H9 (cell line): ENCODE measurements around the gene NFRKB. TPM values are rescaled to one million over a fixed set of nuclear protein-coding genes. Genes with fewer than 3 reads are reported as not detected.
"Not testable (repeated sequence)": the region's sequence is repeated elsewhere in the genome, so short reads cannot be mapped to it uniquely, and the experiment has no call there.

Source experiments
- DNase-seq: peaks from one replicate; pipeline ENCODE4 v3.0.0-alpha.2; 2017
- H2AFZ ChIP-seq: one replicate; pipeline ENCODE4 v1.6.1; 2013; ENCODE audit warnings: mild to moderate bottlenecking, low read length, control low read depth, moderate library complexity
- H2AK5ac ChIP-seq: 2 replicates; pipeline ENCODE4 v1.6.1; 2013; ENCODE audit warnings: low read length, control low read depth, mixed read lengths; ENCODE audit not compliant: insufficient read length
- H2BK120ac ChIP-seq: one replicate; pipeline ENCODE4 v1.6.1; 2013; ENCODE audit warnings: low read depth, mild to moderate bottlenecking, low read length, control low read depth, inconsistent platforms; ENCODE audit not compliant: poor library complexity, severe bottlenecking
- H2BK12ac ChIP-seq: 2 replicates; pipeline ENCODE4 v1.6.1; 2013; ENCODE audit warnings: low read length, control low read depth, mixed read lengths, low read depth; ENCODE audit not compliant: insufficient read length
- H2BK15ac ChIP-seq: 2 replicates; pipeline ENCODE4 v1.6.1; 2013; ENCODE audit warnings: low read depth, low read length, control low read depth
- H2BK20ac ChIP-seq: one replicate; pipeline ENCODE4 v1.6.1; 2013; ENCODE audit warnings: low read depth, mild to moderate bottlenecking, low read length, control low read depth, inconsistent platforms; ENCODE audit not compliant: poor library complexity, severe bottlenecking
- H2BK5ac ChIP-seq: 2 replicates; pipeline ENCODE4 v1.6.1; 2013; ENCODE audit warnings: low read length, control low read depth, mixed read lengths; ENCODE audit not compliant: insufficient read length
- H3K14ac ChIP-seq: 2 replicates; pipeline ENCODE4 v1.6.1; 2013; ENCODE audit warnings: low read length, control low read depth; ENCODE audit not compliant: insufficient read depth
- H3K18ac ChIP-seq: 2 replicates; pipeline ENCODE4 v1.6.1; 2013; ENCODE audit warnings: low read depth, mild to moderate bottlenecking, mixed read lengths, low read length, control low read depth; ENCODE audit not compliant: insufficient read length
- H3K23ac ChIP-seq: 2 replicates; pipeline ENCODE4 v1.6.1; 2013; ENCODE audit warnings: low read length, control low read depth, mixed read lengths, low read depth; ENCODE audit not compliant: insufficient read length
- H3K23me2 ChIP-seq: 2 replicates; pipeline ENCODE4 v1.6.1; 2013; ENCODE audit warnings: low read depth, mild to moderate bottlenecking, mixed read lengths, low read length, control low read depth; ENCODE audit not compliant: insufficient read length, poor library complexity, severe bottlenecking
- H3K27ac ChIP-seq: 2 replicates; pipeline ENCODE4 v1.5.1; 2013; ENCODE audit warnings: low read length, control low read depth, mixed read lengths, low read depth; ENCODE audit not compliant: insufficient read length
- H3K27me3 ChIP-seq: 2 replicates; pipeline ENCODE4 v1.6.1; 2013; ENCODE audit warnings: low read length, control low read depth, inconsistent platforms; ENCODE audit not compliant: insufficient read depth
- H3K4ac ChIP-seq: 2 replicates; pipeline ENCODE4 v1.6.1; 2013; ENCODE audit warnings: low read depth, mild to moderate bottlenecking, control low read depth, inconsistent platforms, low read length, moderate library complexity
- H3K4me1 ChIP-seq: 2 replicates; pipeline ENCODE4 v1.6.1; 2013; ENCODE audit warnings: low read length, control low read depth, inconsistent platforms; ENCODE audit not compliant: insufficient read depth
- H3K4me2 ChIP-seq: 2 replicates; pipeline ENCODE4 v1.6.1; 2013; ENCODE audit warnings: low read length, control low read depth, mixed read lengths; ENCODE audit not compliant: insufficient read length, insufficient read depth
- H3K56ac ChIP-seq: 2 replicates; pipeline ENCODE4 v1.6.1; 2013; ENCODE audit warnings: low read depth, mild to moderate bottlenecking, mixed read lengths, low read length, control low read depth; ENCODE audit not compliant: insufficient read length
- H3K79me1 ChIP-seq: 2 replicates; pipeline ENCODE4 v1.6.1; 2013; ENCODE audit warnings: low read depth, mild to moderate bottlenecking, moderate library complexity, low read length, control low read depth, inconsistent platforms; ENCODE audit not compliant: insufficient read depth, poor library complexity, severe bottlenecking
- H3K79me2 ChIP-seq: 2 replicates; pipeline ENCODE4 v1.6.1; 2013; ENCODE audit warnings: low read length, control low read depth, inconsistent platforms; ENCODE audit not compliant: insufficient read depth
- H3K9ac ChIP-seq: 2 replicates; pipeline ENCODE4 v1.6.1; 2013; ENCODE audit warnings: low read length, control low read depth, mixed read lengths; ENCODE audit not compliant: insufficient read length; ENCODE audit errors: extremely low read depth
- H3K9me3 ChIP-seq: one replicate; pipeline ENCODE4 v1.6.1; 2013; ENCODE audit warnings: low read depth, low read length, inconsistent platforms; ENCODE audit not compliant: control insufficient read depth
- H3T11ph ChIP-seq: one replicate; pipeline ENCODE4 v1.6.1; 2013; ENCODE audit warnings: mild to moderate bottlenecking, low read length, control low read depth, inconsistent platforms
- H4K20me1 ChIP-seq: one replicate; pipeline ENCODE4 v1.6.1; 2013; ENCODE audit not compliant: control insufficient read depth, insufficient read length, insufficient read depth
- H4K5ac ChIP-seq: 2 replicates; pipeline ENCODE4 v1.6.1; 2013; ENCODE audit warnings: low read depth, mild to moderate bottlenecking, mixed read lengths, low read length, control low read depth; ENCODE audit not compliant: insufficient read length
- H4K8ac ChIP-seq: replicated peaks from 2 replicates; pipeline ENCODE4 v1.6.1; 2013; ENCODE audit warnings: low read length, control low read depth, mixed read lengths, low read depth; ENCODE audit not compliant: insufficient read length
- H4K91ac ChIP-seq: 2 replicates; pipeline ENCODE4 v1.6.1; 2013; ENCODE audit warnings: low read depth, mild to moderate bottlenecking, moderate library complexity, mixed read lengths, low read length, control low read depth; ENCODE audit not compliant: insufficient read length
- H3K27ac Mint-ChIP-seq, 3 experiments: 2 replicates in 2 of 3; 3 replicates in 1 of 3; pipeline ENCODE4 v1.8.0; 2020 to 2021; ENCODE audit warnings: mixed read lengths in 3 of 3, mild to moderate bottlenecking in 1 of 3, moderate library complexity in 1 of 3
- H3K27me3 Mint-ChIP-seq: 2 replicates; pipeline ENCODE4 v1.8.0; 2021; ENCODE audit warnings: low read depth, mild to moderate bottlenecking, moderate library complexity, mixed read lengths
- H3K36me3 Mint-ChIP-seq, 3 experiments: 2 replicates in 2 of 3; 3 replicates in 1 of 3; pipeline ENCODE4 v1.8.0; 2020 to 2021; ENCODE audit warnings: low read depth in 3 of 3, mixed read lengths in 3 of 3; ENCODE audit not compliant: insufficient read depth in 1 of 3
- H3K4me1 Mint-ChIP-seq, 2 experiments: 2 replicates each; pipeline ENCODE4 v1.8.0; 2020; ENCODE audit warnings: mixed read lengths in 2 of 2
- H3K4me3 Mint-ChIP-seq, 2 experiments: 2 replicates in 1 of 2; 3 replicates in 1 of 2; pipeline ENCODE4 v1.8.0; 2020 to 2021; ENCODE audit warnings: mild to moderate bottlenecking in 2 of 2, mixed read lengths in 2 of 2, moderate library complexity in 1 of 2
- H3K9me3 Mint-ChIP-seq, 2 experiments: 2 replicates in 1 of 2; 3 replicates in 1 of 2; pipeline ENCODE4 v1.8.0; 2020; ENCODE audit warnings: mild to moderate bottlenecking in 2 of 2, mixed read lengths in 2 of 2, moderate library complexity in 1 of 2
- CTCF ChIP-seq: fragments of 200-600 bp; sonication (generic); conservative IDR thresholded peaks from 3 replicates; pipeline ENCODE4 v1.8.0; 2021; ENCODE audit warnings: antibody characterized with exemption, mild to moderate bottlenecking
- WGBS: extraction: QIAGEN DNeasy Blood & Tissue Kit; methylation state at CpG from one replicate; pipeline ENCODE4 v1.1.7; 2013; ENCODE audit warnings: missing lambda C conversion rate, low lambda C conversion rate, mixed read lengths; ENCODE audit not compliant: insufficient read length; ENCODE audit errors: extremely low coverage; 5-methylcytosine and 5-hydroxymethylcytosine counted together
- total RNA-seq: library from RNA; stranded (reverse); gene quantifications from 2 replicates; pipeline ENCODE4 v1.2.1, GENCODE V29; 2021

Gene NFRKB
- total RNA-seq, 1 experiment from 2014 or later: 41.0 TPM

DNA sequence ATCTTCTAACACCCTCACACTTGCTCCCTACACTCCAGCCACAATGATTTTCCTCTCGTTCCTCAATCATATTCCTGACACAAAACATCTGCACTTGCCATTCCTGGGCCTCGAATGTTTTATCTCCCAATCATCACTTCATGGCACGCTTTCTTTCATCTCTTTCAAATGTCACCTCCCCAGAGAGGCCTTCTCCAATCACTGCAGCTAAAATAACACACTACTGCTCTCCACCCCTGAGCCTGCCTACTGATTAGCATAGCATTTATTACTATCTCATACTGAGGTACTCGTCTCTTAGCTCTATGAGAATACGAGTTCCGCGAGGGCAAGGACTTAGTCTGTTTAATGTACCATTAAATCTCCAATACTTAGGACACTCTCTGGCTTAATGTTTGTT, 23.5 kb downstream of the NFRKB start:
- peaks cover 55 to 95% (median 89%) of the 10 kb centered on the region in 3 experiments for H3K36me3 Mint-ChIP-seq
- no CpG with 5 or more reads among the region's 7 CpGs for WGBS

DNA sequence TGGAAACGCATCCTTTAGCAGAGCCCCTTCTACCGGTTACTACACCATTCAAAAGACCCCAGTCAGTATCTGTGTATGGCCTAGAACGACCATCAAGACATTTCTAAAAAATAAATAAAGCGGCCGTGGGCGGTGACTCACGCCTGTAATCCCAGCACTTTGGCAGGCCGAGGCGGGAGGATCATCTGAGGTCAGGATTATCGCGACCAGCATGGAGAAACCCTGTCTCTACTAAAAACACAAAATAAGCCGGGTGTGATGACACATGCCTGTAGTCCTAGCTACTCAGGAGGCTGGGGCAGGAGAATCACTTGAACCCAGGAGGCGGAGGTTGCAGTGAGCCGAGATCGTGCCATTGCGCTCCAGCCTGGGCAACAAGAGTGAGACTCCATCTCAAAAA, 26.8 kb downstream of the NFRKB start:
- H3K18ac ChIP-seq, H2AFZ ChIP-seq, H3K9me3 ChIP-seq, H3K79me2 ChIP-seq, H4K20me1 ChIP-seq, H3K9me3 Mint-ChIP-seq, H3T11ph ChIP-seq, H3K4me3 Mint-ChIP-seq, H4K5ac ChIP-seq, H3K79me1 ChIP-seq, H3K9ac ChIP-seq, H3K27me3 Mint-ChIP-seq, H4K8ac ChIP-seq, H3K23me2 ChIP-seq, H2BK20ac ChIP-seq, H3K4me1 Mint-ChIP-seq, H3K27me3 ChIP-seq, H3K27ac Mint-ChIP-seq, H3K4me2 ChIP-seq, H2BK15ac ChIP-seq, H3K4me1 ChIP-seq, H3K23ac ChIP-seq, H2BK5ac ChIP-seq, H4K91ac ChIP-seq, H2BK120ac ChIP-seq, H2BK12ac ChIP-seq, H3K56ac ChIP-seq, H3K4ac ChIP-seq, H2AK5ac ChIP-seq, H3K14ac ChIP-seq, H3K27ac ChIP-seq, DNase-seq: not testable (repeated sequence)
- whole genome bisulfite sequencing: no CpG with 5 or more reads among the region's 16 CpGs
- peaks cover 64 to 96% (median 92%) of the 10 kb centered on the region in 3 experiments for H3K36me3 Mint-ChIP-seq

More for the DNA sequence above, 23.5 kb downstream of the NFRKB start:
- no peaks in the 10 kb centered on the region for H3K79me2 ChIP-seq
- H3K9me3 ChIP-seq: no peaks in the 10 kb centered on the region
- H3K4ac ChIP-seq: no peak overlapping the region
- H3K23ac ChIP-seq: no peak overlapping the region
- no peak overlapping the region for H2BK5ac ChIP-seq
- H2BK120ac ChIP-seq: no peak overlapping the region
- H4K91ac ChIP-seq: no peak overlapping the region
- no peak overlapping the region for H3T11ph ChIP-seq
- H4K5ac ChIP-seq: no peak overlapping the region
- no peak overlapping the region for H4K8ac ChIP-seq
- Mint-ChIP-seq H3K4me3 (no peak overlapping the region), H3K4me1 (no peaks in the 10 kb centered on the region), H3K27ac (no peak overlapping the region), H3K27me3 (no peaks in the 10 kb centered on the region), H3K9me3 (no peaks in the 10 kb centered on the region)
- H2BK20ac ChIP-seq: no peak overlapping the region
- no peak overlapping the region for H2AK5ac ChIP-seq
- no peak overlapping the region for H2BK15ac ChIP-seq
- H3K27me3 ChIP-seq: no peaks in the 10 kb centered on the region
- no peak for DNase-seq
- H3K14ac ChIP-seq: no peak overlapping the region
- H3K79me1 ChIP-seq: no peaks in the 10 kb centered on the region
- H3K27ac ChIP-seq: no peak overlapping the region
- H3K18ac ChIP-seq: no peak overlapping the region
- H3K23me2 ChIP-seq: no peaks in the 10 kb centered on the region
- no peak overlapping the region for H3K9ac ChIP-seq
- H4K20me1 ChIP-seq: no peaks in the 10 kb centered on the region
- H3K56ac ChIP-seq: no peak overlapping the region
- no peak for TF ChIP-seq CTCF
- H2BK12ac ChIP-seq: no peak overlapping the region
- no peak overlapping the region for H2AFZ ChIP-seq
- no peaks in the 10 kb centered on the region for H3K4me1 ChIP-seq
- H3K4me2 ChIP-seq: no peak overlapping the region
